Right lobe of liver (tissue), 6 donors: ENCODE data around the gene SDHAF1. TPM values are rescaled to one million over a fixed set of nuclear protein-coding genes. Genes with fewer than 3 reads are reported as not detected.
A peak's percentile ranks its signal among the peaks of the same experiment; 100 is the strongest.

Experiments
- ATAC-seq, 4 donors: fragments of 200-7000 bp; cut with Tn5 transposase; one replicate each; pipeline ENCODE4 v1.9.1; 2020; ENCODE audit warnings: mild to moderate bottlenecking in 4 of 4, moderate library complexity in 4 of 4
- DNase-seq, 3 donors: peaks; one replicate each; pipeline ENCODE4 v3.0.0-alpha.2; 2020
- H3K27ac ChIP-seq, 3 donors: fragments of 200-600 bp; one replicate each; pipeline ENCODE4 v1.8.0; 2022
- H3K27me3 ChIP-seq, 2 donors: fragments of 200-600 bp; one replicate each; pipeline ENCODE4 v1.8.0; 2022
- H3K36me3 ChIP-seq, 4 donors: fragments of 200-600 bp; sonication (generic) in 1 of 4; one replicate each; pipeline versions ENCODE4 v1.5.1 to v1.8.0; 2017 to 2022; ENCODE audit warnings: control low read depth in 1 of 4
- H3K4me1 ChIP-seq, 4 donors: fragments of 200-600 bp; sonication (generic) in 1 of 4; one replicate each; pipeline versions ENCODE4 v1.5.1 to v1.8.0; 2017 to 2022; ENCODE audit warnings: control low read depth in 1 of 4
- H3K4me3 ChIP-seq, 3 donors: fragments of 200-600 bp; one replicate each; pipeline ENCODE4 v1.8.0; 2022
- H3K9me3 ChIP-seq, 4 donors: fragments of 200-600 bp; sonication (generic) in 1 of 4; one replicate each; pipeline versions ENCODE4 v1.5.1 to v1.8.0; 2017 to 2022; ENCODE audit warnings: control low read depth in 1 of 4
- CTCF ChIP-seq, 4 donors: fragments of 200-600 bp in 3 of 4; fragments of 450-650 bp in 1 of 4; IDR thresholded peaks; one replicate each; pipeline versions ENCODE4 v1.5.1 to v1.8.0; 2016 to 2022; ENCODE audit warnings: antibody characterized with exemption in 4 of 4, mild to moderate bottlenecking in 2 of 4
- POLR2A ChIP-seq: fragments of 450-650 bp; IDR thresholded peaks from one replicate; pipeline ENCODE4 v1.6.1; 2017; ENCODE audit warnings: antibody characterized with exemption, mild to moderate bottlenecking
- WGBS: methylation state at CpG from one replicate; pipeline ENCODE4 v1.1.6; 2018; ENCODE audit warnings: low coverage, low lambda C conversion rate; ENCODE audit not compliant: insufficient coverage; ENCODE audit errors: missing lambda C conversion rate; 5-methylcytosine and 5-hydroxymethylcytosine counted together
- intact Hi-C, 2 donors: fragments of 100-400 bp; cut with DNase I; formaldehyde crosslinking; loops; one replicate each; pipeline versions ENCODE4 v1.11.2 to v1.14.1; 2022
- total RNA-seq, 6 experiments: library from RNA; depleted of rRNA in 2 of 6; stranded (reverse); fragments of >200 nt in 2 of 6; fragmentation: NEBNext Ultra II Directional in 3 of 6; extraction: Animal tissue kit (Norgen Biotek cat#: 25700) in 3 of 6; gene quantifications; one replicate each; pipeline versions ENCODE4 v1.1.0 to v1.2.4, GENCODE V29; 2016 to 2023
- donor health status: DM: no; HTN: yes; CAD: no.
- donor health status: DM: no; HTN: no; CAD: no.
- donor health status: DM: no; HTN: no; CAD: no.
- donor health status: DM: no; HTN: yes; CAD: no.
- donor health status: DM: no; HTN: yes; CAD: no.

SDHAF1 gene
- total RNA-seq, 6 experiments from 2014 or later, result 8.4 to 41.9 (median 12.0) TPM

GRCh38 chr19:35993923-35994598, 927 bp upstream of the SDHAF1 start:
- intact Hi-C loops, result no loop called here
- Histone ChIP-seq H3K4me3 (peak overlapping the region; percentile 68 to 97 (median 94)), H3K9me3 (no peaks in the 10 kb centered on the region), H3K36me3 (no peaks in the 10 kb centered on the region), H3K27me3 (no peaks in the 10 kb centered on the region), H3K27ac (peak overlapping the region in 1 of 3 donors; percentile 88), H3K4me1 (peaks cover 0 to 20% (median 6%) of the 10 kb centered on the region in 4 donors)
- 39% methylated on average over 24 of the region's 49 CpGs for WGBS
- DNase-seq (no peak), ATAC-seq (peak in 1 of 4 donors; percentile 5)
- TF ChIP-seq POLR2A (no peak), CTCF (IDR thresholded peaks at IDR 0.05) (no peak)

- DNase-seq, result no peak
- no peaks in the 10 kb centered on the region for H3K36me3 ChIP-seq
- TF ChIP-seq CTCF (IDR thresholded peaks at IDR 0.05) (no peak), POLR2A (no peak)
- H3K4me3 ChIP-seq, result peak overlapping the region in 1 of 3 donors; percentile 97
- ATAC-seq, result no peak
- no peaks in the 10 kb centered on the region for H3K27me3 ChIP-seq
- H3K27ac ChIP-seq, result no peak overlapping the region
- peaks cover 0 to 36% (median 12%) of the 10 kb centered on the region in 4 donors for H3K4me1 ChIP-seq
- no peaks in the 10 kb centered on the region for H3K9me3 ChIP-seq
- 87% methylated on average over 8 of the region's 8 CpGs for WGBS
- intact Hi-C loops, result no loop called here
These were observed 1.8 kb downstream of the SDHAF1 start for GRCh38 chr19:35996777-35997176.

- no peaks in the 10 kb centered on the region for H3K9me3 ChIP-seq
- intact Hi-C loops, result no loop called here
- peaks cover 0 to 24% (median 9%) of the 10 kb centered on the region in 4 donors for H3K4me1 ChIP-seq
- DNase-seq, result no peak
- WGBS, result 93% methylated on average over 3 of the region's 3 CpGs
- no peak overlapping the region for H3K27ac ChIP-seq
- no peak for ATAC-seq
- H3K27me3 ChIP-seq, result no peaks in the 10 kb centered on the region
- peaks cover 0 to 3% (median 0%) of the 10 kb centered on the region in 4 donors for H3K36me3 ChIP-seq
- H3K4me3 ChIP-seq, result no peak overlapping the region
- TF ChIP-seq POLR2A, result no peak
These were observed 6.6 kb downstream of the SDHAF1 start for GRCh38 chr19:36001605-36002004.

- WGBS, result 96% methylated on average over 4 of the region's 4 CpGs
- H3K4me3 ChIP-seq, result no peak overlapping the region
- ATAC-seq (no peak), DNase-seq (no peak)
- TF ChIP-seq POLR2A, result no peak
- TF ChIP-seq CTCF (IDR thresholded peaks at IDR 0.05), result no peak
- no peaks in the 10 kb centered on the region for H3K9me3 ChIP-seq
- H3K4me1 ChIP-seq, result peaks cover 0 to 30% (median 9%) of the 10 kb centered on the region in 4 donors
- H3K36me3 ChIP-seq, result peaks cover 0 to 3% (median 0%) of the 10 kb centered on the region in 4 donors
- H3K27ac ChIP-seq, result no peak overlapping the region
- H3K27me3 ChIP-seq, result no peaks in the 10 kb centered on the region
- intact Hi-C loops, result no loop called here
These were observed 8.3 kb downstream of the SDHAF1 start for GRCh38 chr19:36003284-36003683.

GRCh38 chr19:36006955-36007354, 12.0 kb downstream of the SDHAF1 start:
- Histone ChIP-seq H3K4me3 (no peak overlapping the region), H3K27ac (no peak overlapping the region), H3K9me3 (no peaks in the 10 kb centered on the region), H3K36me3 (peaks cover 0 to 3% (median 0%) of the 10 kb centered on the region in 4 donors), H3K27me3 (no peaks in the 10 kb centered on the region), H3K4me1 (peaks cover 0 to 13% (median 2%) of the 10 kb centered on the region in 4 donors)
- DNase-seq (no peak), ATAC-seq (peak in 1 of 4 donors; percentile 4)
- intact Hi-C loops, result no loop called here
- no peak for TF ChIP-seq CTCF (IDR thresholded peaks at IDR 0.05)
- TF ChIP-seq POLR2A, result no peak
- no CpG with 5 or more reads among the region's 5 CpGs for WGBS
